Mucosa of descending colon (tissue), 3 donors: ENCODE results near the gene GOSR1. TPM values are rescaled to one million over a fixed set of nuclear protein-coding genes. Genes with fewer than 3 reads are reported as not detected.

ENCODE experiments used
- ATAC-seq: fragments of 200-7000 bp; cut with Tn5 transposase; one replicate; pipeline ENCODE4 v1.9.1; 2020; ENCODE audit warnings: mild to moderate bottlenecking, moderate library complexity
- DNase-seq, 3 donors: peaks; one replicate each; pipeline ENCODE4 v3.0.0-alpha.2; 2020
- H3K36me3 ChIP-seq: fragments of 200-600 bp; one replicate; pipeline ENCODE4 v1.8.0; 2021; ENCODE audit warnings: low read depth, mild to moderate bottlenecking
- H3K4me1 ChIP-seq: fragments of 200-600 bp; one replicate; pipeline ENCODE4 v1.8.0; 2021; ENCODE audit warnings: low read depth, mild to moderate bottlenecking
- H3K4me3 ChIP-seq: fragments of 200-600 bp; one replicate; pipeline ENCODE4 v1.8.0; 2021; ENCODE audit warnings: mild to moderate bottlenecking
- H3K9me3 ChIP-seq: fragments of 200-600 bp; one replicate; pipeline ENCODE4 v1.8.0; 2021; ENCODE audit warnings: mild to moderate bottlenecking
- intact Hi-C, 2 donors: fragments of 100-400 bp; cut with DNase I in 1 of 2; cut with micrococcal nuclease in 1 of 2; formaldehyde crosslinking; loops; one replicate each; pipeline versions ENCODE4 v1.11.0 to v1.11.1; 2022; cut with DNase I, micrococcal nuclease
- long read RNA-seq, 2 donors: library from polyadenylated mRNA; unstranded; transcript quantifications; one replicate each; pipeline ENCODE4 v2.0.0, GENCODE V29; 2019 to 2021
- total RNA-seq, 3 donors: library from RNA; stranded (reverse); fragmentation: NEBNext Ultra II Directional in 2 of 3; extraction: Animal tissue kit (Norgen Biotek cat#: 25700) in 2 of 3; gene quantifications; one replicate each; pipeline versions ENCODE4 v1.2.1 to v1.2.4, GENCODE V29; 2021 to 2023
- TF ChIP-seq, protein P1 (sequence below): fragments of 200-600 bp; IDR thresholded peaks from one replicate; pipeline ENCODE4 v1.8.0; 2022; ENCODE audit warnings: antibody characterized with exemption, mild to moderate bottlenecking
- donor health status: DM: no; HTN: no; CAD: no; lungs with moderate emphysema.
- donor health status: DM: no; HTN: no; CAD: no.
- donor health status: DM: no; HTN: yes; CAD: no.

Gene GOSR1
- 10 to 100 TPM; 52.6 to 55.7 (median 53.1) TPM for total RNA-seq
- long read RNA-seq, donor 1, full-length matches to known transcripts = 13 of 44 reads
- long read RNA-seq, donor 1, partial matches to known transcripts = 2 of 44 reads
- long read RNA-seq, donor 1, other reads (novel, unspliced or antisense) = 29 of 44 reads
- long read RNA-seq, donor 2, full-length matches to known transcripts = 22 of 38 reads
- long read RNA-seq, donor 2, partial matches to known transcripts = 4 of 38 reads
- long read RNA-seq, donor 2, other reads (novel, unspliced or antisense) = 12 of 38 reads

DNA sequence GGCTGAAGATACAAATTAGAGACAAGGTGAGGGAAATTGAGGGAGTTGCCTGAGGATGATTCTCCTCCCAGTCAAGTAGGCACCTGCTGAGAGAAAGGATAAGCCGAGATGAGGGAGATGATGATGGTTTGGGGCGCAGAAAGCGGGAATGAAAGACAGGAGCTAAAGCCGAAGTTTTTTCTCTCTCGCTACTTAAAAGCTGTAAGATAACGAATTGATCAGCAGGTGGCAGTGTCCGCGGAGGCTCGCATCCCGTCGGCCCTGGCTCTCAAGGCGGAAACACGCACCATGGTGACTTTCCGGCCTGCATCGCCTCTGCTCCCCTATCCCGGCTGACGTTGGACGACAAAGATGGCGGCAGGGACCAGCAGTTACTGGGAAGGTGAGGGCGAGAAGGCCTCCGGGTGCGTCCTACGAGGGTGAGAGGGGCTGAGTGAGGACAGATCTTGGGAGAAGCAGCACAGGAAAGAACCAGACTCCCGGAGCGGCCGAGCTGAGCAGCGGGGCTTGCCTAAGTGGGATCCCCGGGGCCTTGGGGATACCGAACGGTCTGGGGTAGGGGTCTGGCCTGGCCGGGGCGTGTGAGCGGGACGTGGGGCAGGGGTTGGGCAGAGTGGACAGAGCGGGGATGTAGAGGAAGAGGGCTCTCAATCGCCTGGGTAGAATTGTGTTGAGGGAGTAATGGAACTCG, at the start of gene GOSR1:
TSS of gene GOSR1 (plus strand) at position 326 of the 691 bp plus-strand sequence. CDS start at position 352, 26 bp downstream.
- ATAC-seq = peak; percentile 100

DNA sequence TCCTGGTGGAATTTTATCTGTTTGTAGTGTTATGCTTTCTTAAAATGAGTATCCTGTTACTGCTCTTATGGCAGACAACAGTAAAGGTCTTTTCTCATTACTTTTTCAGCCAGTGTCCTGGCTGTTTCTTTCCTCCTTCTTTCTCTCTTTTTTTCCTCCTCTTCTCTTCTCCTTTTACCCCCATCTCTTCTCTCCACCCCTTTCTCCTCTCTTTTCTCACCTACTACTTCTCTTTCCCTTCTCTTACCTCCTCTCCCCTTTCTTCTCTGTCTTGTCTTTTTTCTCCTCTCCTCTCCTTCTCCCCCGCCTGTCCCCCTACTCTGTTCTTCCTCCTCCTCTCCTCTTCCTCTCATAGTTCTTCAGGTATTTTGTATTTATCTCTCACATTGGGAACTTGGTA, 49.6 kb upstream of the GOSR1 start:
- Histone ChIP-seq H3K36me3 (no peaks in the 10 kb centered on the region), H3K4me1 (no peaks in the 10 kb centered on the region), H3K4me3 (no peak overlapping the region), H3K9me3 (no peaks in the 10 kb centered on the region)
- intact Hi-C loops = no loop called here
- DNase-seq = no peak
- TF ChIP-seq, protein P1, sequence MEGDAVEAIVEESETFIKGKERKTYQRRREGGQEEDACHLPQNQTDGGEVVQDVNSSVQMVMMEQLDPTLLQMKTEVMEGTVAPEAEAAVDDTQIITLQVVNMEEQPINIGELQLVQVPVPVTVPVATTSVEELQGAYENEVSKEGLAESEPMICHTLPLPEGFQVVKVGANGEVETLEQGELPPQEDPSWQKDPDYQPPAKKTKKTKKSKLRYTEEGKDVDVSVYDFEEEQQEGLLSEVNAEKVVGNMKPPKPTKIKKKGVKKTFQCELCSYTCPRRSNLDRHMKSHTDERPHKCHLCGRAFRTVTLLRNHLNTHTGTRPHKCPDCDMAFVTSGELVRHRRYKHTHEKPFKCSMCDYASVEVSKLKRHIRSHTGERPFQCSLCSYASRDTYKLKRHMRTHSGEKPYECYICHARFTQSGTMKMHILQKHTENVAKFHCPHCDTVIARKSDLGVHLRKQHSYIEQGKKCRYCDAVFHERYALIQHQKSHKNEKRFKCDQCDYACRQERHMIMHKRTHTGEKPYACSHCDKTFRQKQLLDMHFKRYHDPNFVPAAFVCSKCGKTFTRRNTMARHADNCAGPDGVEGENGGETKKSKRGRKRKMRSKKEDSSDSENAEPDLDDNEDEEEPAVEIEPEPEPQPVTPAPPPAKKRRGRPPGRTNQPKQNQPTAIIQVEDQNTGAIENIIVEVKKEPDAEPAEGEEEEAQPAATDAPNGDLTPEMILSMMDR = no peak
- ATAC-seq = no peak

More for the DNA sequence above, at the start of gene GOSR1:
- TF ChIP-seq, protein P1 = peak; percentile 60
- H3K4me3 ChIP-seq = peak within 1 kb of the TSS; percentile 82
- no peaks in the 10 kb centered on the region for H3K9me3 ChIP-seq
- no peaks in the 10 kb centered on the region for H3K36me3 ChIP-seq
- intact Hi-C loops = no loop called here
- peaks cover 13% of the 10 kb centered on the region for H3K4me1 ChIP-seq
- peak; percentile 90 to 95 (median 94) for DNase-seq

DNA sequence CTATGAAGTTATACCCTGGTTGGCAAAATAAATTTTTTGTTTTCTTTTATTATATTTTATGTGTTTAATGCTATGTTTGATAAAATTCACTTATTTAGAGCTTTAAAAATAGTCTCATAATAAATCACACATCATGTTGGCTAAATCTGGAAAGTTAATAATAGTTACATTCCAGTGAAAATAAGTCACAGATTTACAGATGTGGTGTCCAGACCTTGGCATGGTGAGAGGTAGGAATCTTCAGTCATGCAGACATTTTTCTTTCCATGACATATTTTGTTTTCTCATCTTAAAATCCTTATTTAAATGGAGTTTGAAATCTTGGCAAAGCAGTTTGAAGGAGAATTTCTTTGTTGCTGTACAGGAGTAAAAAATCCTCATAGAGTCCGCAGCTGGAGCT, 48.1 kb upstream of the GOSR1 start:
- ATAC-seq = no peak

DNA sequence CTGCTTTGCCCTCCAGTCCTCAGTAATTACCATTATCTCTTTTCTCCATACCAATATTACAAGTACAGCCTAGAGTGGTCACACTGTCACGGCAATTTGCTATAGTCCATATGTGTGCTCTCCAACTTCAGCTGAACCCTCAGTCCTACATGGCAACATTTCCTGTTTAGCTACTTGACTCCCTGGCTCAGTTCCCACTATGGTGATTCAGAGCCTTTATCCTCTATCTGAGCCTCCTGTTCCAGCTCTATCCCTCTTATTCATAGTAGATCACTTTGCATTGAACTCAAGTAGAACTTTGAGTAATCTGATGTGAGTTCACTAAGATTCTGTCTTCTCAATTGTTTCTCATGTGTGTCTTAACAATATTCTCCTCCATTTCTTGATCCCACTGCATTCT, 43.7 kb upstream of the GOSR1 start:
- intact Hi-C loops = no loop called here
- DNase-seq (no peak), ATAC-seq (peak; percentile 47)
- Histone ChIP-seq H3K9me3 (no peaks in the 10 kb centered on the region), H3K4me1 (no peaks in the 10 kb centered on the region), H3K36me3 (no peaks in the 10 kb centered on the region), H3K4me3 (no peak overlapping the region)
- TF ChIP-seq, protein P1 = no peak

More for the DNA sequence above, 48.1 kb upstream of the GOSR1 start:
- Histone ChIP-seq H3K4me1 (no peaks in the 10 kb centered on the region), H3K36me3 (no peaks in the 10 kb centered on the region), H3K4me3 (no peak overlapping the region), H3K9me3 (no peaks in the 10 kb centered on the region)
- DNase-seq = no peak
- intact Hi-C loops = no loop called here
- TF ChIP-seq, protein P1 = no peak

DNA sequence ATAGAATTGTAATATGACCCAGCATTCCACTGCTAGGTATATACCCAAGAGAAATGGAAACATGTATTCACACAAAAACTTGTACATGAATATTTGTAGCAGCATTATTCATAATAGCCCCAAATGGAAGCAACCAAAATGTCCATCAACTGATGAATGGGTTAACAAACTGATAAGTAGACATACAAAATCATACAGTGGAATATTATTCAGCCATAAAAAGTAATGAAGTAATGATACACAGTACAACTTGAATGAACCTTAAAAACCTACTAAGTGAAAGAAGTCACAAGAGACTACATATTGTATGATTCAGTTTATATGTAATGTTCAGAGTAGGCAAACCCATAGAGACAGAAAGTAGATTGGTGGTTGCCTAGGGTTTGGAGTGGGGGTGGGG, 40.5 kb upstream of the GOSR1 start:
- Histone ChIP-seq H3K36me3 (no peaks in the 10 kb centered on the region), H3K9me3 (no peaks in the 10 kb centered on the region), H3K4me1 (no peaks in the 10 kb centered on the region), H3K4me3 (no peak overlapping the region)
- intact Hi-C loops = no loop called here
- no peak for DNase-seq
- TF ChIP-seq, protein P1 = no peak
- no peak for ATAC-seq
